ENCODE measurements around the gene LMBRD1.

LMBRD1 gene

GRCh38 chr6:69630767-69631166 is 166.0 kb downstream of the LMBRD1 start:
- no peak for DNase-seq (ENCODE audit: low spot score)

GRCh38 chr6:69627625-69628024 is 169.2 kb downstream of the LMBRD1 start:
- no peak for DNase-seq (ENCODE audit: low spot score)

- DNase-seq (ENCODE audit: low spot score), result no peak
Observed at GRCh38 chr6:69624944-69625343, 171.9 kb downstream of the LMBRD1 start.

Data from CD4-positive, alpha-beta T cell treated with Interleukin-15 for 4 hours (primary cell).